K562 (cell line): Measurements from ENCODE around the gene P2RX1. TPM values are rescaled to one million over a fixed set of nuclear protein-coding genes. Genes with fewer than 3 reads are reported as not detected.

Source experiments
- ATAC-seq: fragments of 200-7000 bp; cut with Tn5 transposase; 3 replicates; pipeline ENCODE4 v1.9.1; 2020; ENCODE audit warnings: moderate library complexity
- BruUV-seq: library from RNA; stranded (reverse); fragments of 400-500 nt; replicated peaks from 2 replicates; lab custom pipeline; 2021; lab: Mats Ljungman, UMichigan
- CTCF ChIA-PET: fragments of 300-600 bp; formaldehyde crosslinking; extraction: SDS; loops from one replicate; lab custom pipeline; 2021; ENCODE audit warnings: low intra/inter-chr PET ratio; lab: Yijun Ruan, JAX
- POLR2A ChIA-PET: fragments of 300-600, 350-650 bp; sonication (Branson Sonifier 250); formaldehyde crosslinking; extraction: SDS; loops from one replicate; lab custom pipeline; 2021; ENCODE audit warnings: antibody characterized with exemption, inconsistent platforms; lab: Yijun Ruan, JAX
- DNase-seq, 4 experiments: peaks; one replicate each; pipeline versions ENCODE4 v3.0.0 to v3.0.0-alpha.2; 2011 to 2018; ENCODE audit warnings: low spot score in 3 of 4, mixed read lengths in 3 of 4; ENCODE audit errors: extremely low read depth in 1 of 4
- FAIRE-seq: peaks from 2 replicates; lab custom pipeline; 2011; peaks lifted over from hg19 to GRCh38; lab: Jason Lieb, UNC
- H2AFZ ChIP-seq: 2 replicates; pipeline ENCODE4 v1.6.0; 2011; ENCODE audit warnings: low read depth, low read length, control low read depth, inconsistent platforms
- H3K27ac ChIP-seq: fragments of 200-600 bp; 3 replicates; pipeline ENCODE4 v1.8.0; 2011; ENCODE audit warnings: low read depth, mild to moderate bottlenecking, control low read depth, inconsistent platforms, low read length, moderate library complexity, mixed read lengths; ENCODE audit errors: extremely low read depth
- H3K27me3 ChIP-seq, 2 experiments: fragments of 300-600 bp in 1 of 2; 2 replicates in 1 of 2; 3 replicates in 1 of 2; pipeline versions ENCODE4 v1.6.0 to v1.8.0; 2011; ENCODE audit warnings: inconsistent platforms in 2 of 2, low read length in 2 of 2, mild to moderate bottlenecking in 1 of 2, mixed read lengths in 1 of 2, moderate library complexity in 1 of 2; ENCODE audit not compliant: control insufficient read depth in 2 of 2, insufficient read depth in 2 of 2
- H3K36me3 ChIP-seq: fragments of 300-600 bp; 3 replicates; pipeline ENCODE4 v1.8.0; 2011; ENCODE audit warnings: mild to moderate bottlenecking, low read length, inconsistent platforms; ENCODE audit not compliant: control insufficient read depth, insufficient read depth
- H3K4me1 ChIP-seq, 2 experiments: fragments of 200-600 bp in 1 of 2; replicated peaks in 1 of 2; 2 replicates in 1 of 2; 3 replicates in 1 of 2; pipeline versions ENCODE4 v1.5.1 to v1.8.0; 2011; ENCODE audit warnings: inconsistent platforms in 2 of 2, low read length in 2 of 2, mild to moderate bottlenecking in 1 of 2, mixed read lengths in 1 of 2, moderate library complexity in 1 of 2; ENCODE audit not compliant: control insufficient read depth in 2 of 2, insufficient read depth in 2 of 2
- H3K4me2 ChIP-seq: 2 replicates; pipeline ENCODE4 v1.6.1; 2011; ENCODE audit warnings: low read length, control low read depth, inconsistent platforms, mixed read lengths; ENCODE audit not compliant: insufficient read depth
- H3K4me3 ChIP-seq: fragments of 200-600 bp; sonication (generic), shearing (Covaris generic); 2 replicates; pipeline ENCODE4 v1.5.1; 2016; ENCODE audit warnings: control low read depth, inconsistent platforms
- H3K79me2 ChIP-seq: fragments of 200-600 bp; 3 replicates; pipeline ENCODE4 v1.8.0; 2011; ENCODE audit warnings: low read length, inconsistent platforms; ENCODE audit not compliant: control insufficient read depth, insufficient read depth
- H3K9ac ChIP-seq, 2 experiments: 2 replicates each; pipeline versions ENCODE4 v1.6.0 to v1.6.1; 2011; ENCODE audit warnings: low read depth in 2 of 2, low read length in 2 of 2, control low read depth in 1 of 2, inconsistent platforms in 1 of 2, mild to moderate bottlenecking in 1 of 2, mixed read lengths in 1 of 2; ENCODE audit not compliant: insufficient read depth in 1 of 2
- H3K9me1 ChIP-seq: one replicate; pipeline ENCODE4 v1.6.0; 2011; ENCODE audit warnings: inconsistent platforms, mild to moderate bottlenecking, low read length, moderate library complexity; ENCODE audit not compliant: control insufficient read depth, insufficient read depth
- H3K9me3 ChIP-seq: replicated peaks from 2 replicates; pipeline ENCODE4 v1.5.1; 2011; ENCODE audit warnings: low read depth, low read length, inconsistent platforms; ENCODE audit not compliant: control insufficient read depth, insufficient read depth
- H4K20me1 ChIP-seq: replicated peaks from 2 replicates; pipeline ENCODE4 v1.6.1; 2011; ENCODE audit warnings: low read length, inconsistent platforms, mixed read lengths; ENCODE audit not compliant: control insufficient read depth, insufficient read depth
- CHCHD3 ChIP-seq: fragments of 250-450 bp; sonication (Bioruptor Pico); IDR thresholded peaks from 2 replicates; pipeline ENCODE4 v2.1.2; 2022; ENCODE audit warnings: mild to moderate bottlenecking
- CREB1 ChIP-seq, 2 experiments: sonication (generic) in 1 of 2; formaldehyde crosslinking in 1 of 2; IDR thresholded peaks; 2 replicates each; pipeline versions ENCODE4 v1.6.1 to v1.8.0; 2012 to 2022; ENCODE audit warnings: inconsistent platforms in 1 of 2, mild to moderate bottlenecking in 1 of 2, missing genetic modification reagents in 1 of 2, moderate library complexity in 1 of 2
- FOXJ3 ChIP-seq: sonication (generic); formaldehyde crosslinking; IDR thresholded peaks from 2 replicates; pipeline ENCODE4 v1.4.0; 2020; ENCODE audit warnings: mild to moderate bottlenecking, missing genetic modification reagents
- NELFE ChIP-seq: IDR thresholded peaks from 2 replicates; pipeline ENCODE4 v1.6.1; 2011; ENCODE audit warnings: mild to moderate bottlenecking; ENCODE audit not compliant: insufficient read depth, insufficient read length
- PCBP2 ChIP-seq: fragments of 200-400 bp; formaldehyde crosslinking; IDR thresholded peaks from 2 replicates; pipeline ENCODE4 v1.6.1; 2018; ENCODE audit warnings: low read length, low read depth, mild to moderate bottlenecking, moderate library complexity; ENCODE audit not compliant: poor library complexity, severe bottlenecking
- RBM17 ChIP-seq: fragments of 200-400 bp; formaldehyde crosslinking; IDR thresholded peaks from 2 replicates; pipeline ENCODE4 v1.6.1; 2017; ENCODE audit warnings: low read depth, mild to moderate bottlenecking, low read length, borderline replicate concordance
- RFX7 ChIP-seq: fragments of 250-450 bp; sonication (Bioruptor Pico); IDR thresholded peaks from 2 replicates; pipeline ENCODE4 v1.5.1; 2021; ENCODE audit warnings: mild to moderate bottlenecking
- SAP30 ChIP-seq: fragments of 200-600 bp; sonication (generic); IDR thresholded peaks from 2 replicates; pipeline ENCODE4 v1.6.1; 2012; ENCODE audit warnings: borderline replicate concordance, low read depth, mild to moderate bottlenecking, moderate library complexity, low read length, control low read depth, inconsistent platforms; ENCODE audit not compliant: insufficient read depth, poor library complexity, severe bottlenecking
- TBL1XR1 ChIP-seq, 2 experiments: IDR thresholded peaks; 2 replicates each; pipeline ENCODE4 v1.6.1; 2012; ENCODE audit warnings: improper control_type of control experiment in 2 of 2, low read length in 2 of 2, mild to moderate bottlenecking in 1 of 2
- ZC3H11A ChIP-seq: IDR thresholded peaks from 2 replicates; pipeline ENCODE4 v1.6.1; 2012; ENCODE audit warnings: low read depth, low read length, improper control_type of control experiment
- ZNF175 ChIP-seq: fragments of 200-800 bp; sonication (Bioruptor generic); IDR thresholded peaks from 2 replicates; pipeline ENCODE4 v1.6.1; 2016; ENCODE audit warnings: low read depth, mild to moderate bottlenecking, missing genetic modification characterization, missing compliant biosample characterization
- ZNF263 ChIP-seq: sonication (generic); formaldehyde crosslinking; IDR thresholded peaks from 2 replicates; pipeline ENCODE4 v1.8.0; 2022; ENCODE audit warnings: mild to moderate bottlenecking, missing genetic modification reagents, borderline replicate concordance
- WGBS: fragments of 100-300 bp; shearing (Covaris generic); methylation state at CpG from one replicate; pipeline ENCODE4 v1.1.6; 2016; ENCODE audit warnings: low coverage, mixed read lengths; ENCODE audit not compliant: insufficient coverage; ENCODE audit errors: missing lambda C conversion rate; 5-methylcytosine and 5-hydroxymethylcytosine counted together
- in situ Hi-C: fragments of 300-500 bp; cut with MboI; formaldehyde crosslinking; loops from 4 replicates; pipeline ENCODE4 v1.15.0; 2018; ENCODE audit warnings: inconsistent platforms, mixed read lengths
- intact Hi-C: fragments of 100-400 bp; cut with micrococcal nuclease; formaldehyde crosslinking; loops from 2 replicates; pipeline ENCODE4 v1.14.2; 2022
- polyA plus RNA-seq, 8 experiments: library from polyadenylated mRNA; depleted of rRNA in 4 of 8; stranded (reverse) in 5 of 8; unstranded in 3 of 8; fragments of >200 nt; fragmentation: Nextera tagmentation in 2 of 8; fragmentation: Illumina TruSeq in 1 of 8; extraction: Ambion mirVana in 2 of 8; extraction: Trizol in 1 of 8; gene quantifications; 2 replicates each; pipeline versions ENCODE4 v1.2.1 to v1.2.3, GENCODE V29; 2011 to 2014; ENCODE audit warnings: inconsistent platforms in 1 of 8, missing spikeins in 1 of 8
- total RNA-seq, 7 experiments: library from RNA; depleted of rRNA in 6 of 7; stranded (reverse); fragments of >200 nt in 6 of 7; fragmentation: Illumina TruSeq in 2 of 7; extraction: Trizol in 2 of 7; gene quantifications; 2 replicates each; pipeline versions ENCODE4 v1.2.1 to v1.2.3, GENCODE V29; 2011 to 2021; ENCODE audit warnings: low replicate concordance in 1 of 7
- TF ChIP-seq, protein P1 (sequence below), 2 experiments: IDR thresholded peaks; 2 replicates each; pipeline ENCODE4 v1.6.1; 2012; ENCODE audit warnings: improper control_type of control experiment in 2 of 2, low read depth in 2 of 2, low read length in 2 of 2, borderline replicate concordance in 1 of 2

P2RX1 gene
- total and polyA plus RNA-seq, 9 of the 15 experiments (the other 6 are each of a cell fraction or from before 2014, with no cell fraction given), result 0.27 to 20.3 (median 10.3) TPM

DNA sequence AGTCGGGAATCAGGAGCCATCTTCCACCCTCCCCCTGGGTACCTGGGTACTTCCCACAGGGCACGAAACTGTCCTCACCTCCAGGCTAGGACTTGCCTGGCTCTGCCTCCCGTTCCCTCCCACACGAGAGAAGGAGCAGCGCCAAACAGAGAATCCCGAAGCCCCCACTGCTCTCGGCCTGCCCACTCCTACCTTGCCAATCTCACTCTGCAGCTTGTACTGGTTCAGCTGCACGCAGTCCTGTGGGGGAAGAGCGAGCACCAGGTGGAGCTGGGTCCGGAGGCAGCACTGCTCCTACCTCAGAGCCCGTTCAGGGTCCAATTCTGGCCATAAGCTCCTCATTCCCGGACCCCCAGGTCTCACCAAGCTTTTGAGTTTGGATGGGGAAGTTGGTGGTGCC is 32.1 kb downstream of the P2RX1 start:
- intact Hi-C loops (no loop called here), in situ Hi-C loops (no loop called here)
- DNase-seq (no peak), ATAC-seq (no peak), FAIRE-seq (no peak)
- Histone ChIP-seq H2AFZ (no peak overlapping the region), H3K27me3 (no peaks in the 10 kb centered on the region), H3K36me3 (peaks cover 40% of the 10 kb centered on the region; the same call in 1 of the 3 replicates), H3K9me3 (no peaks in the 10 kb centered on the region), H3K79me2 (peaks cover 17% of the 10 kb centered on the region), H3K9me1 (no peaks in the 10 kb centered on the region), H4K20me1 (no peaks in the 10 kb centered on the region), H3K4me3 (no peak overlapping the region), H3K9ac (peak overlapping the region in 1 of 2 experiments; percentile 50; a peak in 1 of 4 replicates), H3K4me1 (peaks cover 17 to 26% of the 10 kb centered on the region in 2 experiments), H3K27ac (no peak overlapping the region), H3K4me2 (no peak overlapping the region)
- CTCF ChIA-PET, result no interaction called here
- BruUV-seq, result no TSS peak
- TF ChIP-seq CREB1 (IDR thresholded peaks at IDR 0.05) (no peak), CREB1 (CRISPR knock-in tag; IDR thresholded peaks at IDR 0.05) (no peak), CHCHD3 (CRISPR knock-in tag) (no peak), NELFE (no peak), TBL1XR1 (IDR thresholded peaks at IDR 0.05; ENCODE audit: low read length in 2 of 2) (no peak), RFX7 (CRISPR knock-in tag) (no peak), ZNF175 (CRISPR knock-in tag) (no peak), ZC3H11A (no peak), ZNF263 (CRISPR knock-in tag) (no peak), PCBP2 (no peak), FOXJ3 (no peak), RBM17 (no peak), SAP30 (no peak)
- TF ChIP-seq, protein P1, sequence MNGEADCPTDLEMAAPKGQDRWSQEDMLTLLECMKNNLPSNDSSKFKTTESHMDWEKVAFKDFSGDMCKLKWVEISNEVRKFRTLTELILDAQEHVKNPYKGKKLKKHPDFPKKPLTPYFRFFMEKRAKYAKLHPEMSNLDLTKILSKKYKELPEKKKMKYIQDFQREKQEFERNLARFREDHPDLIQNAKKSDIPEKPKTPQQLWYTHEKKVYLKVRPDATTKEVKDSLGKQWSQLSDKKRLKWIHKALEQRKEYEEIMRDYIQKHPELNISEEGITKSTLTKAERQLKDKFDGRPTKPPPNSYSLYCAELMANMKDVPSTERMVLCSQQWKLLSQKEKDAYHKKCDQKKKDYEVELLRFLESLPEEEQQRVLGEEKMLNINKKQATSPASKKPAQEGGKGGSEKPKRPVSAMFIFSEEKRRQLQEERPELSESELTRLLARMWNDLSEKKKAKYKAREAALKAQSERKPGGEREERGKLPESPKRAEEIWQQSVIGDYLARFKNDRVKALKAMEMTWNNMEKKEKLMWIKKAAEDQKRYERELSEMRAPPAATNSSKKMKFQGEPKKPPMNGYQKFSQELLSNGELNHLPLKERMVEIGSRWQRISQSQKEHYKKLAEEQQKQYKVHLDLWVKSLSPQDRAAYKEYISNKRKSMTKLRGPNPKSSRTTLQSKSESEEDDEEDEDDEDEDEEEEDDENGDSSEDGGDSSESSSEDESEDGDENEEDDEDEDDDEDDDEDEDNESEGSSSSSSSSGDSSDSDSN (IDR thresholded peaks at IDR 0.05; ENCODE audit: borderline replicate concordance in 1 of 2, low read depth in 2 of 2, low read length in 2 of 2), result no peak
- WGBS, result 79% methylated on average over 7 of the region's 12 CpGs
- POLR2A ChIA-PET, result interaction anchor here (0.6 to 1.1 kb wide), 4 partner anchors 27 to 149 kb away, joined by 3 read pairs; partner anchors contain the start of gene ATP2A3
